ENCODE measurements around the gene MRPS18A. TPM values are rescaled to one million over a fixed set of nuclear protein-coding genes. Genes with fewer than 3 reads are reported as not detected.

The MRPS18A gene
- total and polyA plus RNA-seq, 2 of the 13 experiments (the other 11 are each of a cell fraction or from before 2014, with no cell fraction given): 87.8 to 89.1 TPM

DNA sequence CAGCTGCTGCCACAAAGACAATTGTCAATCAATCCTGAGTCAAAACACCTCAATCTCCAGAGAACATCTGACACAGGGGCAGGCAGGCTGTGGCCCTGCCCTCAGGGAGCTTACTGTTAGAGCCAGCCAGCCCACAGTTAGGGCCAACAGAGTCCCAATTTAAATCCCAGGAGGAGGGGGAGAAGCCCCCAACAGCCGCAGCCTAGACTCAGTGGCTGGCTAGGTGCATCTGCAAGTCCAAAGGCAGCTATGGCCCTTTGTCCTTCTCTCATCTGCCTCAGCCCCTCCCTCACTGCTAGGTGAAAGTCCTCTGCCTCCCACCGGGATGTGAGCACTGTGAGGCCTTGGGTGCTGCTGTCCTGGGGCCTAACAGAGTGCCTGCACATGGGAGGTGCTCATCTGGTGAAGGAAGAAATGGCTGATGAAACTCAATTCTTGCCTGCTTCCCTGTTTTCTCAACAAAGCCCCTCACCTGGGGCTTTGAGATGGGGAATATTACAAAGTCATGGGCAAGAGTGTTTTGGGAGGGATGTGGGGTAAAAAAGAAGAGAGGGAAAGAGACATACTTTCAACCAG lies 48.7 kb upstream of the MRPS18A start (continued):
- TF ChIP-seq, protein P1, sequence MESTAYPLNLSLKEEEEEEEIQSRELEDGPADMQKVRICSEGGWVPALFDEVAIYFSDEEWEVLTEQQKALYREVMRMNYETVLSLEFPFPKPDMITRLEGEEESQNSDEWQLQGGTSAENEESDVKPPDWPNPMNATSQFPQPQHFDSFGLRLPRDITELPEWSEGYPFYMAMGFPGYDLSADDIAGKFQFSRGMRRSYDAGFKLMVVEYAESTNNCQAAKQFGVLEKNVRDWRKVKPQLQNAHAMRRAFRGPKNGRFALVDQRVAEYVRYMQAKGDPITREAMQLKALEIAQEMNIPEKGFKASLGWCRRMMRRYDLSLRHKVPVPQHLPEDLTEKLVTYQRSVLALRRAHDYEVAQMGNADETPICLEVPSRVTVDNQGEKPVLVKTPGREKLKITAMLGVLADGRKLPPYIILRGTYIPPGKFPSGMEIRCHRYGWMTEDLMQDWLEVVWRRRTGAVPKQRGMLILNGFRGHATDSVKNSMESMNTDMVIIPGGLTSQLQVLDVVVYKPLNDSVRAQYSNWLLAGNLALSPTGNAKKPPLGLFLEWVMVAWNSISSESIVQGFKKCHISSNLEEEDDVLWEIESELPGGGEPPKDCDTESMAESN (CRISPR knock-in tag; conservative IDR thresholded peaks at IDR 0.05): peak; percentile 88
- TF ChIP-seq ZNF775 (CRISPR knock-in tag; IDR thresholded peaks at IDR 0.05; ENCODE audit: borderline replicate concordance) (no peak), FOXO1 (CRISPR knock-in tag; IDR thresholded peaks at IDR 0.05) (peak; percentile 49; the same call in 1 of the 2 replicates), SALL1 (CRISPR knock-in tag; IDR thresholded peaks at IDR 0.05) (peak; percentile 87), LCORL (IDR thresholded peaks at IDR 0.05) (no peak), LCORL (CRISPR knock-in tag; IDR thresholded peaks at IDR 0.05) (peak; percentile 95), CTCF (CRISPR knock-in tag; IDR thresholded peaks at IDR 0.05) (peak; percentile 32), NCOA1 (CRISPR knock-in tag; IDR thresholded peaks at IDR 0.05) (0 out of 2 replicates have a peak, but pooled peaks have one; percentile 68), CENPT (CRISPR knock-in tag; IDR thresholded peaks at IDR 0.05; ENCODE audit: low read depth) (no peak), IRF2 (CRISPR knock-in tag; IDR thresholded peaks at IDR 0.05) (peak; percentile 21; the same call in 1 of the 2 replicates), FOSL1 (CRISPR knock-in tag; IDR thresholded peaks at IDR 0.05; ENCODE audit: borderline replicate concordance) (no peak), SAP130 (CRISPR knock-in tag; IDR thresholded peaks at IDR 0.05; ENCODE audit: low read depth) (peak; percentile 81), ZNF251 (CRISPR knock-in tag; IDR thresholded peaks at IDR 0.05) (no peak), MAZ (IDR thresholded peaks at IDR 0.05; ENCODE audit: borderline replicate concordance, low read depth, low read length) (no peak), MAZ (CRISPR knock-in tag; IDR thresholded peaks at IDR 0.05; ENCODE audit: low read depth) (peak; percentile 87), DMTF1 (CRISPR knock-in tag; IDR thresholded peaks at IDR 0.05) (no peak), ZEB1 (IDR thresholded peaks at IDR 0.05; ENCODE audit: insufficient replicate concordance, low read depth) (peak; percentile 54)
- TF ChIP-seq, protein P2, sequence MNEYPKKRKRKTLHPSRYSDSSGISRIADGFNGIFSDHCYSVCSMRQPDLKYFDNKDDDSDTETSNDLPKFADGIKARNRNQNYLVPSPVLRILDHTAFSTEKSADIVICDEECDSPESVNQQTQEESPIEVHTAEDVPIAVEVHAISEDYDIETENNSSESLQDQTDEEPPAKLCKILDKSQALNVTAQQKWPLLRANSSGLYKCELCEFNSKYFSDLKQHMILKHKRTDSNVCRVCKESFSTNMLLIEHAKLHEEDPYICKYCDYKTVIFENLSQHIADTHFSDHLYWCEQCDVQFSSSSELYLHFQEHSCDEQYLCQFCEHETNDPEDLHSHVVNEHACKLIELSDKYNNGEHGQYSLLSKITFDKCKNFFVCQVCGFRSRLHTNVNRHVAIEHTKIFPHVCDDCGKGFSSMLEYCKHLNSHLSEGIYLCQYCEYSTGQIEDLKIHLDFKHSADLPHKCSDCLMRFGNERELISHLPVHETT (CRISPR knock-in tag; conservative IDR thresholded peaks at IDR 0.05): 0 out of 2 replicates have a peak, but pooled peaks have one; percentile 23
- TF ChIP-seq, protein P3, sequence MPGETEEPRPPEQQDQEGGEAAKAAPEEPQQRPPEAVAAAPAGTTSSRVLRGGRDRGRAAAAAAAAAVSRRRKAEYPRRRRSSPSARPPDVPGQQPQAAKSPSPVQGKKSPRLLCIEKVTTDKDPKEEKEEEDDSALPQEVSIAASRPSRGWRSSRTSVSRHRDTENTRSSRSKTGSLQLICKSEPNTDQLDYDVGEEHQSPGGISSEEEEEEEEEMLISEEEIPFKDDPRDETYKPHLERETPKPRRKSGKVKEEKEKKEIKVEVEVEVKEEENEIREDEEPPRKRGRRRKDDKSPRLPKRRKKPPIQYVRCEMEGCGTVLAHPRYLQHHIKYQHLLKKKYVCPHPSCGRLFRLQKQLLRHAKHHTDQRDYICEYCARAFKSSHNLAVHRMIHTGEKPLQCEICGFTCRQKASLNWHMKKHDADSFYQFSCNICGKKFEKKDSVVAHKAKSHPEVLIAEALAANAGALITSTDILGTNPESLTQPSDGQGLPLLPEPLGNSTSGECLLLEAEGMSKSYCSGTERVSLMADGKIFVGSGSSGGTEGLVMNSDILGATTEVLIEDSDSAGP (CRISPR knock-in tag; IDR thresholded peaks at IDR 0.05; ENCODE audit: borderline replicate concordance): peak; percentile 58; the same call in 1 of the 2 replicates
- TF ChIP-seq, protein P4, sequence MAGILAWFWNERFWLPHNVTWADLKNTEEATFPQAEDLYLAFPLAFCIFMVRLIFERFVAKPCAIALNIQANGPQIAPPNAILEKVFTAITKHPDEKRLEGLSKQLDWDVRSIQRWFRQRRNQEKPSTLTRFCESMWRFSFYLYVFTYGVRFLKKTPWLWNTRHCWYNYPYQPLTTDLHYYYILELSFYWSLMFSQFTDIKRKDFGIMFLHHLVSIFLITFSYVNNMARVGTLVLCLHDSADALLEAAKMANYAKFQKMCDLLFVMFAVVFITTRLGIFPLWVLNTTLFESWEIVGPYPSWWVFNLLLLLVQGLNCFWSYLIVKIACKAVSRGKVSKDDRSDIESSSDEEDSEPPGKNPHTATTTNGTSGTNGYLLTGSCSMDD (CRISPR knock-in tag; IDR thresholded peaks at IDR 0.05): no peak

Measured in HepG2 (cell line).